ENCODE data around the gene MORC2.

The MORC2 gene

GRCh38 chr22:30920407-30920806 is 48.2 kb downstream of the MORC2 start:
- no peaks in the 10 kb centered on the region for H3K27me3 ChIP-seq (ENCODE audit: insufficient read depth, poor library complexity, severe bottlenecking)
- TF ChIP-seq REST (IDR thresholded peaks at IDR 0.05; ENCODE audit: insufficient replicate concordance, low read depth) (no peak), POLR2AphosphoS5 (IDR thresholded peaks at IDR 0.05; ENCODE audit: low read depth) (no peak), CTCF (IDR thresholded peaks at IDR 0.05; ENCODE audit: insufficient read depth, low read length) (peak; percentile 72), SPI1 (IDR thresholded peaks at IDR 0.05; ENCODE audit: borderline replicate concordance, low read depth) (no peak), GABPA (IDR thresholded peaks at IDR 0.05; ENCODE audit: low read depth) (no peak)
- no peak overlapping the region for H3K4me3 ChIP-seq (replicated peaks; ENCODE audit: insufficient read depth, low read length)
- peak; percentile 17 to 59 for DNase-seq (ENCODE audit: low read depth in 1 of 2, low spot score in 1 of 2)
- H3K27ac ChIP-seq (replicated peaks): no peak overlapping the region

DNA sequence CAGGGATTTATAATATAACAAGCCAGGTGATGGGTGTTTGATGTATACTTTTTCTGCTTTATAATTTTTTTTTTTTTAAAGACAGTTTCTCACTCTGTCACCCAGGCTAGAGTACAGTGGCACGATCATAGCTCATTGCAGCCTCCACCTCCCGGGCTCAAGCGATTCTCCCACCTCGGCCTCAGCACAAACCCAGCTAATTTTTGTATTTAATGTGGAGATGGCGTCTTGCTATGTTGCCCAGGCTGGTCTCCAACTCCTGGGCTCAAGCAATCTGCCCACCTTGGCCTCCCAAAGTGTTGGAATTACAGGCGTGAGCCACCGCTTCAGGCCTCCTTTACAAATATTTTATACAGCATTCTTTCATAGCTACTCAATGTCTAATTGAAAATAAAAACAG is 48.6 kb downstream of the MORC2 start:
- H3K27ac ChIP-seq (replicated peaks): no peak overlapping the region
- no peak for DNase-seq (ENCODE audit: low read depth in 1 of 2, low spot score in 1 of 2)
- no peaks in the 10 kb centered on the region for H3K27me3 ChIP-seq (ENCODE audit: insufficient read depth, poor library complexity, severe bottlenecking)
- TF ChIP-seq CTCF (IDR thresholded peaks at IDR 0.05; ENCODE audit: insufficient read depth, low read length): no peak
- no peak for TF ChIP-seq POLR2AphosphoS5 (IDR thresholded peaks at IDR 0.05; ENCODE audit: low read depth)
- no peak for TF ChIP-seq SPI1 (IDR thresholded peaks at IDR 0.05; ENCODE audit: borderline replicate concordance, low read depth)
- TF ChIP-seq GABPA (IDR thresholded peaks at IDR 0.05; ENCODE audit: low read depth): no peak
- TF ChIP-seq REST (IDR thresholded peaks at IDR 0.05; ENCODE audit: insufficient replicate concordance, low read depth): no peak
- no peak overlapping the region for H3K4me3 ChIP-seq (replicated peaks; ENCODE audit: insufficient read depth, low read length)

DNA sequence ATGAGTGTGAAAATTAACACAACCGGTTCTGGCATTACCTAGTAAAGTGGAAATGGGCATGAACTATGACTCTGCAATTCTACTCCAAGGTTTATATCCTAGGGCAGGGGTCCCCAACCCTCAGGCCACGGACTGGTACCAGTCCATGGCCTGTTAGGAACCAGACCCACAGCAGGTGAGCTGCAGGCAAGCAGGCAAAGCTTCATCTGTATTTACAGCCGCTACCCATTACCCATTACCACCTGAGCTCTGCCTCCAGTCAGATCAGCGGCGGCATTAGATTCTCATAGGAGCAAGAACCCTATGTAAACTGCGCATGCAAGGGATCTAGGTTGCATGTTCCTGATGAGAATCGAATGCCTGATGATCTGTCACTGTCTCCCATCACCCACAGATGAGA is 49.8 kb downstream of the MORC2 start:
- DNase-seq (ENCODE audit: low read depth in 1 of 2, low spot score in 1 of 2): no peak
- TF ChIP-seq POLR2AphosphoS5 (IDR thresholded peaks at IDR 0.05; ENCODE audit: low read depth) (no peak), CTCF (IDR thresholded peaks at IDR 0.05; ENCODE audit: insufficient read depth, low read length) (no peak), REST (IDR thresholded peaks at IDR 0.05; ENCODE audit: insufficient replicate concordance, low read depth) (no peak)

More for the DNA sequence above, 49.8 kb downstream of the MORC2 start:
- H3K27ac ChIP-seq (replicated peaks): no peak overlapping the region
- H3K27me3 ChIP-seq (ENCODE audit: insufficient read depth, poor library complexity, severe bottlenecking): no peaks in the 10 kb centered on the region
- no peak overlapping the region for H3K4me3 ChIP-seq (replicated peaks; ENCODE audit: insufficient read depth, low read length)
